Esophagus muscularis mucosa (tissue), 4 donors: ENCODE measurements around the gene TXNDC16. TPM values are rescaled to one million over a fixed set of nuclear protein-coding genes. Genes with fewer than 3 reads are reported as not detected.

Source experiments
- DNase-seq: peaks from one replicate; pipeline ENCODE4 v3.0.0-alpha.2; 2017; ENCODE audit errors: extremely low spot score
- H3K27ac ChIP-seq, 4 donors: fragments of 200-600 bp; sonication (generic); replicated peaks in 1 of 4; 1 replicate in 3 of 4; 2 replicates in 1 of 4; pipeline ENCODE4 v1.5.1; 2016 to 2019; ENCODE audit warnings: mild to moderate bottlenecking in 1 of 4
- H3K27me3 ChIP-seq, 4 donors: fragments of 200-600 bp; sonication (generic); one replicate each; pipeline versions ENCODE4 v1.5.1 to v1.6.0; 2016 to 2019
- H3K36me3 ChIP-seq, 4 donors: fragments of 200-600 bp; sonication (generic); one replicate each; pipeline ENCODE4 v1.5.1; 2016 to 2019
- H3K4me1 ChIP-seq, 4 donors: fragments of 200-600 bp; sonication (generic); one replicate each; pipeline ENCODE4 v1.5.1; 2016 to 2019
- H3K4me3 ChIP-seq, 4 donors: fragments of 200-600 bp; sonication (generic); 1 replicate in 2 of 4; 2 replicates in 2 of 4; pipeline ENCODE4 v1.5.1; 2016 to 2019; ENCODE audit warnings: mild to moderate bottlenecking in 4 of 4, moderate library complexity in 1 of 4
- H3K9me3 ChIP-seq, 4 donors: fragments of 200-600 bp; sonication (generic); 1 replicate in 3 of 4; 2 replicates in 1 of 4; pipeline ENCODE4 v1.5.1; 2016 to 2019
- CTCF ChIP-seq, 3 experiments: fragments of 200-600 bp in 2 of 3; fragments of 450-650 bp in 1 of 3; sonication (generic) in 2 of 3; IDR thresholded peaks; one replicate each; pipeline ENCODE4 v1.5.1; 2017 to 2019; ENCODE audit warnings: antibody characterized with exemption in 3 of 3, mild to moderate bottlenecking in 2 of 3, moderate library complexity in 1 of 3
- EP300 ChIP-seq: sonication (generic); formaldehyde crosslinking; IDR thresholded peaks from one replicate; pipeline ENCODE4 v1.6.1; 2017; ENCODE audit warnings: antibody characterized with exemption
- POLR2A ChIP-seq: fragments of 450-650 bp; IDR thresholded peaks from one replicate; pipeline ENCODE4 v1.6.1; 2017; ENCODE audit warnings: antibody characterized with exemption, moderate library complexity, mild to moderate bottlenecking, low read depth
- POLR2AphosphoS5 ChIP-seq, 2 donors: sonication (generic); formaldehyde crosslinking; IDR thresholded peaks; one replicate each; pipeline ENCODE4 v1.6.1; 2017; ENCODE audit warnings: antibody characterized with exemption in 2 of 2
- WGBS: methylation state at CpG from one replicate; pipeline ENCODE4 v1.1.5; 2018; 5-methylcytosine and 5-hydroxymethylcytosine counted together
- intact Hi-C: fragments of 100-400 bp; cut with DNase I; formaldehyde crosslinking; loops from one replicate; pipeline ENCODE4 v1.15.1; 2023
- total RNA-seq, 4 donors: library from RNA; depleted of rRNA; stranded (reverse); fragments of >200 nt; gene quantifications; one replicate each; pipeline versions ENCODE4 v1.1.0 to v1.2.1, GENCODE V29; 2016

The TXNDC16 gene
- total RNA-seq, 4 donors from 2014 or later, result 6.5 to 12.5 (median 11.8) TPM

GRCh38 chr14:52457411-52457810 lies 94.9 kb downstream of the TXNDC16 start:
- H3K36me3 ChIP-seq, result peaks cover 0 to 42% (median 14%) of the 10 kb centered on the region in 4 donors
- H3K4me1 ChIP-seq, result no peaks in the 10 kb centered on the region
- H3K4me3 ChIP-seq, result no peak overlapping the region
- intact Hi-C loops, result loop anchor here (5.0 kb wide), 1 partner anchor 145 kb away; the partner anchor contains the start of gene PTGER2
- H3K9me3 ChIP-seq, result peaks cover 0 to 5% (median 0%) of the 10 kb centered on the region in 4 donors
- DNase-seq, result no peak
- TF ChIP-seq POLR2AphosphoS5 (IDR thresholded peaks at IDR 0.05), result no peak
- TF ChIP-seq EP300, result no peak
- no peak for TF ChIP-seq CTCF (IDR thresholded peaks at IDR 0.05)
- no peak for TF ChIP-seq POLR2A
- no peaks in the 10 kb centered on the region for H3K27me3 ChIP-seq
- H3K27ac ChIP-seq, result no peak overlapping the region

- Histone ChIP-seq H3K9me3 (no peaks in the 10 kb centered on the region), H3K4me1 (no peaks in the 10 kb centered on the region), H3K27ac (no peak overlapping the region), H3K36me3 (peaks cover 0 to 41% (median 17%) of the 10 kb centered on the region in 4 donors), H3K4me3 (no peak overlapping the region), H3K27me3 (no peaks in the 10 kb centered on the region)
- intact Hi-C loops, result loop anchor here (5.0 kb wide), 1 partner anchor 143 kb away; the partner anchor contains the start of gene PTGER2
- DNase-seq, result no peak
- 85% methylated on average over 3 of the region's 3 CpGs for WGBS
- TF ChIP-seq POLR2AphosphoS5 (IDR thresholded peaks at IDR 0.05), result peak in 1 of 2 donors; percentile 39
- no peak for TF ChIP-seq POLR2A
- no peak for TF ChIP-seq CTCF (IDR thresholded peaks at IDR 0.05)
Measured at GRCh38 chr14:52455291-52456088, 96.8 kb downstream of the TXNDC16 start.

- Histone ChIP-seq H3K36me3 (peaks cover 0 to 20% (median 12%) of the 10 kb centered on the region in 4 donors), H3K27ac (no peak overlapping the region), H3K4me3 (no peak overlapping the region), H3K9me3 (no peaks in the 10 kb centered on the region), H3K27me3 (no peaks in the 10 kb centered on the region), H3K4me1 (no peaks in the 10 kb centered on the region)
- WGBS, result 98% methylated on average over 3 of the region's 3 CpGs
- TF ChIP-seq CTCF (IDR thresholded peaks at IDR 0.05) (no peak), EP300 (no peak), POLR2A (no peak), POLR2AphosphoS5 (IDR thresholded peaks at IDR 0.05) (no peak)
- intact Hi-C loops, result no loop called here
- DNase-seq, result no peak
Measured at GRCh38 chr14:52447236-52447635, 105.1 kb downstream of the TXNDC16 start.

- Histone ChIP-seq H3K36me3 (peaks cover 0 to 18% (median 11%) of the 10 kb centered on the region in 4 donors), H3K4me1 (no peaks in the 10 kb centered on the region), H3K27me3 (no peaks in the 10 kb centered on the region), H3K9me3 (no peaks in the 10 kb centered on the region), H3K27ac (no peak overlapping the region), H3K4me3 (no peak overlapping the region)
- no peak for DNase-seq
- TF ChIP-seq POLR2A (no peak), EP300 (no peak), CTCF (IDR thresholded peaks at IDR 0.05) (no peak), POLR2AphosphoS5 (IDR thresholded peaks at IDR 0.05) (no peak)
- intact Hi-C loops, result no loop called here
Measured at GRCh38 chr14:52446355-52446754, 106.0 kb downstream of the TXNDC16 start.
